HG02973 (cell line): ENCODE measurements around the gene AZIN2.

Source experiments
- ATAC-seq: cut with Tn5 transposase; IDR thresholded peaks from one replicate; pipeline ENCODE4 v1.9.1; 2021; ENCODE audit warnings: moderate library complexity; ENCODE audit not compliant: unreplicated experiment

AZIN2 gene

DNA sequence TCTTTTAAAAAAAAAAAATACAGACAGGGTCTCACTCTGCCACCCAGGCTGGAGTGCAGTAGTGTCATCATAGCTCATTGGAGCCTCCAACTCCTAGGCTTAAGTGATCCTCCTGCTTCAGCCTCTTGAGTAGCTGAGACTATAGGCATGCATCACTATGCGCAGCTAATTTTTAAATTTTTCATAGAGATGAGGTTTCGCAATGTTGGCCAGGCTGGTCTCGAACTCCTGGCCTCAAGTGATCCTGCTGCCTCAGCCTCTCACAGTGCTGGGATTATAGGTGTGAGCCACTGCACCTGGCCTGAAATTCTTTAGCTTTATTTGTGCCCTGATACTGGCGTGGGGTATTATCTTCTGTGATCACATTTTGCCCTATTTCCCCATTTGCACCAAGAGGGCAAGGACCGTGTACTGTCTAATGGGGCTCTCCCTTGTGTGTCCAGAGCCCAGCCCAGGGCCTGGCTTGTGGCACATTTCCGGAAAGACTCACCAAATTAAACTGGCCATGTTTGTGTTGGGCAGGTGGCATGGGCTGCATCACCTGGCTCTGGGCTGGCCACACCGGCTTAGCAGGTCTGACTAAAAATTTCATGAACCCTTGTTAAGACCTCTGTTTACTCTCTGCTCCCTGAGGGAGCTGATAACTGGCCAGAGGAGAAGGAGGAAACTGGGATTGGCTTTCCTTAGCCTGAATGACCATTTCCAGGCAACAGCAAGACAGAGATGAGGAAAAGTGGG, 68.7 kb downstream of the AZIN2 start:
- no peak for ATAC-seq

DNA sequence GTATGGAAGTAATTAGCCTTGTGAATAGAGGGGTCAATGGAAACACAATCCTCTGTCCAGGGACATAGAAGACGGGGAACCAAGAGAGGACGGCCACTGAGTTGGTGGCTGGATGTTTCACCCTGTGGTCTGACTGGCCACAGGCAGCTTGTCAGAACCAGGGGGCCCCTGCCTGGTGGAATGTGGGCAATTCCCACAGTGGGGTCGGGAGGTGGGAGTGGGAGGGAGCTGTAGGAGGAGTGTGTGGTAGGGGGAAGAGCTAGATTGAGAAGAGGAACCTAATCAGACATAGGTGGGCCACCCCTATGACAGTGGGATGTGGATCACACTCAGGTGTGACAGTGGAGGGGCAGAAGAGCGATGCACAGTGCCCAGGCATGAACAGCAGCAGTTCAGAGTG, 69.6 kb downstream of the AZIN2 start:
- no peak for ATAC-seq

DNA sequence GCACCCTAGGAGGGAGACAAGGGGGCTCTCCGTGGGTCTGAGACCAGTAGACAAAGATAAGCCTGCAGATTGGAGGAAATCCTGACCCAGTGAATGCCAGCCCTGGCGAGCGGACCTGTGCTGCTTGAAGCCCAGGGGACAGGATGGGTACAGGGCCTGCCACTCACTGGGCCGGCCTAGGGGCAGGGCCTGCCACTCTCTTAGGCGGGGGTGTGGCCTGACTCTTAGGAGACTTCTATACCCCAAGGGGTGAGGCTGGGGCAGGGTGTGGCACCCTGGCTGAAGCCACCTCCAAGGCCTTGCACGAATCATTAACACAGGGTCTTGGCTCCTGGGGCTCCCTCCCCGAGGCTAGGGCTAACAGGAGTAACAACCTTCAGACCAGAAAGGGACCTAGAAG, 70.2 kb downstream of the AZIN2 start:
- ATAC-seq = no peak

DNA sequence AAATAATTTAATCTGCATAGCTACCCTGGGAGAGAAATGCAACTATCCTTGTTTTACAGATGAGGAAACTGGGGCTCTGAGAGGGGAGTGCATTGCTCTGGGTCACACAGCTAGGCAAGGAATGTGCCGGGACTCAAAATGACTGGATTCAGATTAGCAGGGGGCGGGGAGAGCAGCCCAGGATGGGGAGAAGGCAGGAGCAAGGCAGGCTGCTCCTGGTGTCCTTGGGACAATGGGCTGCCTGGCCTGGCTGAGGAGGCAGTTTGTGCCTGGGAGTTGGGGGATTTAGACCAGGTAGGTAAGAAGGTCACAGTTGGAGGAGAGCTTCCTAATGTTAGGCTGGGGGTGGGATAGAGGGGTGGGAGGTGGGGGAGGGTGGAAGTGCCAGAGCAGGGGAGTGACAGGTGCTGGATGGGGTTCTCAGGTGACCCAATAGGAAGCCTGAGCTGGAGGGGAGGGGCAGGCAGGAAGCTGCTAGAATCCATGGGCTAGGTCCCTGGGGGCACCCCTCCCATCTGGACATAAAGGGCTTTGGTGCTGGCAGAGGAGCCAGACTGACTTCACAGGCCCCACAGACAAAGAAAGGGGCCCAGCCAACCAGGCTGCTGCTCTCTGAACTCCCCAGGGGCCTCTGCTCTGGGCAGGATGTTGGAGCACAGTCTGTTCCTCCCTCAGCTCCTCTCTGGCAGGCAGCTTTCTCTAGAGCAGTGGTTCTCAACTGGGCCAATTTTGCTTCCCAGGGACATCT, 71.9 kb downstream of the AZIN2 start:
- no peak for ATAC-seq

DNA sequence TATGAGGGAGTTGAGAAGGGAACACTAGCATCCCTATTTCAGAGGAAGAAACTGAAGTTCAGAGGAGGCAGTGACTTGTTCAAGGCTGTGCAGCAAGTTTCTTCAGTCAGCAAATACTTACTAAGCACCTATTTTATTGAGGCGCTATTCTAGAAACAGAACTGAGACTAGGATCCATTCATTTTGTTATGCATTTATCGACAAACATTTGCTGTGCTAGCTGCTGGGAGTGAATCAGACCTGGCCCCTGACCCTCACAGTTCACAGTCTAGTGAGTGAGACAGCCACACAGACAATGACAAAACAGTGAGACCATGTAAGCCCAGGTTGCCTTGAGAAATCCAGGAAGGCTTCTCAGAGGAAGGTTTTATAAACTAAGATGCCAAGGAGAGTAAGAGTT, 72.7 kb downstream of the AZIN2 start:
- ATAC-seq = no peak

DNA sequence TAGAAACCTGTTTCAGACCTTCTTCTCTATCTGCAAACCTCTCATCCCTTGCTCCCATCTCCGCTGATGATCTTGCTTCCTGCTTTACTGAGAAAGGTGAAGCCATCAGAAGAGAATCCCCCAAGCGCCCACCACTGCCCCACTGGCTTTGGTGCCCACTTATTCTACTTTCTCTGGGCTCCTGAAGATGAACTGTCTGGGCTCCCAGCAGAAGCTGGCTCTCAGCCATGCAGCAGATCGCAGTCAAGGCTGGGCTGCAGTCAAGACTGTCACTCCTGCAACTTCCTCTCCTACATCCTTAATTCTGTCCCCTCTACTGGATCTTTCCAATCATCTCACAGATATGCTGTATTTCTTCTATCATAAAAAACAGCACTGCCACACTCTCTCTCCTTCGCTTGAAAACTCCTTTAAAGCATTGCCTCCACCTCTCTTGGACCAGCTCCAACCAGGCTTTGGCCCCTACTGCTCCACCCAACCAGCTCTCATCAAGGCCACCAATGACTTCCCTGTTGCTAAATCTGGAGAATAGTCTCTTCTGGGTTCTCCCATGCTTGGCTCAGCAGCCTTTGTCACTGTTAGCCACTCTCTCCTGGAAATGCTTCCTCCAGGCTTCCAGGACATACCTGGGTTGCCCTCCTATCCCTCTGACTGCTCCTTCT, 75.1 kb downstream of the AZIN2 start:
- ATAC-seq = no peak

DNA sequence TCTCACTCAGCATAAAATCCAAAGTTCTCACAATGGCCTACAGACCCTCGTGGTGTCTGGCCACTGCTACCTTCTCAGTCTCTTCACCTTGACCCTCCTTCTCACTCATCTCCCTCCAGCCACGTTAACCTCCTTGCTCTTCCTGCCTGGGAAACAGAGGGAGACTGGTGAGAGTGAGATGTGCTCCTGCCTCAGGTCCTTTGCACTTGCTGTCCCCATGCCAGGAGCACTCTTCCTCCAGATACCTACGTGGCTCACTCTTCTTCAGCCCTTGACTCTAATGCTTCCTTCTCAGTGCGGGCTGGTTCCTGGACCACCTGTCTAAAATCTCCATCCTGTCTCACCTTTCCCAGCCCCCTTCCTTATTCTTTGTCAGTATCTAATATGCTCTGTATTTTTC, 76.2 kb downstream of the AZIN2 start:
- no peak for ATAC-seq

DNA sequence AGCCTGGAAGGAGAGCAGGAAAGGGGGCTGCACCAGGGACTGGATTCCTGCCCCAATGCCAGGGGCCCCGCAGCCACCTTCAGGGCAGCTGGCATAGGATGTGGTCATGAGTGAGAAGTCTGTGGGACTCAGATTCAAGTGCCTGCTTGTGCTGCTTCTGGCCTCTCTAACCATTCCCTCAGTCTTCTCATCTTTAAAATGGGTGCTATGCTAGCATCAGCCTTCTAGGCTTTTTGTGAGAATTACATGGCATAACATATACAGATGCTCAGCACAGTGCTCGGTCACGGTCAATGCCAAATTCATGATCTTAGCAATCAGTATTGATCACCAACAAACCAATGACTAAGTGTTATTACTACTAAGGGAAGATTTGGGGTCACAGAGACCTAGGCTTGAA, 77.4 kb downstream of the AZIN2 start:
- ATAC-seq = no peak

DNA sequence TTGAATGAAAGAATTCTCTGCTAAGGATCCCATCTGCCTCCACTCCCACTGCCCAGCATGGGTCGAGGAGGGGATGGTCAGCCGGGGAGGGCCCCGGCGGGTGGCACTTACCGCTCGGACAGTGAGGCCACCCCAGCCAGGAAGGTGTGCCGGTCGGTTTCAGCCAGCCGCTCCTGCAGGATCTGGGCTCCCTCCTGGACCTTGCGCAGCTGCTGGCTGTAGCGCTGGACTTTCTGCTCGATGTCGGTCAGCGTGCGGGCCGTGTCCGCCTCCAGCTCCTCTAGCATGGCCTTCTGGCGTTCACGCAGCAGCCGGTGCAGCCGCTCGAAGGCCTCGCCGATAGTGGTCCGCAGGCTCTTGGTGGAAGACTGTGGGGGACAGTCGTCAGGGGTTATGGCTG, 78.6 kb downstream of the AZIN2 start:
- no peak for ATAC-seq

DNA sequence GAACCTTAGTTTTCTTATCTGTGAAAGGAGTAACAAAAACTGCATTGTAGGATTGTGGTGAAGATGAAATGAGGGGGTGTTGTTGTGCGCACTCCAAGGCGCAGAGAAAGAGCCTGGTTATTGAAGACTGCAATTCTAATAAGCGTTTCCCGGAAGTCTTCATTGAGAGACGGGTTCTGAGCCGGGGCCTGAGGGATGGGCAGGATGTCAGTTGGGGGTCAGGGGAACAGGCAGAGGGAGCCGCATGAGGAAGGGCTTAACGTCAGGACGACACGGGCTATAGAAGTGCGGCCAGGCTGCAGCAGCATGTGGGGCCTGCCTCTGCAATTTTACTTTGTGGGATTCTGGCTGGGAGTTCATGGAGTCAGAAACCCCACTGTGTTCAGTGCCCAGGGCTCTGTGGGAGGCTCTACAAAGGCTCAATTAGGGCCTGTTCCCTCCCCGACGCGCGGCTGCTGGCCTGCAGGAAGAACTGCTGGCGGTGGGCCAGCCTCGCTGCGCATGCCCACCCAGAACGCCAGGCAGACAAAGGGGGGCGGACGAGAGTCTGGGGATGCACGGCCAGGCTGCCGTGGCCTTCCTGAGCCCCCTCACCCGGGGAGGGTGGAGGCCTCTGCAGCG, 80.2 kb downstream of the AZIN2 start:
- no peak for ATAC-seq

DNA sequence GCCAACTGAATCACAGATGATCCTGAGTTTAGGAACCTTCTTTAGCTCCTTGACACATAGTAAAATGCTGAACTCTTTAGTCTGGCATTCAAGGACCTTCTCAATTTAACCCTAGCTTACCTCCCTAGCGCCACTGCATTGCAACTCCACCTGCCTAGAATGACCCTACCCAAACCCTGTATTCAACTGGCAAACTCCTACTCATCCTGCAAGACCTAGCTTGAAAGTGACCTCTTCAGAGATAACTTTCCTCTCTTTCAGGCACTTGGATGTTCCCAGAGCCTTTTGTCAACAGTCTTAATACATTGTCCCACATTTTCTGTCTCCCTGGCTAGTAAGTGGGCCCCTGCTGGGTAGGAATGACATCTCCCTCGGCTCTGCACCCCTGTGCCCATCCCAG, 81.2 kb downstream of the AZIN2 start:
- ATAC-seq = no peak

DNA sequence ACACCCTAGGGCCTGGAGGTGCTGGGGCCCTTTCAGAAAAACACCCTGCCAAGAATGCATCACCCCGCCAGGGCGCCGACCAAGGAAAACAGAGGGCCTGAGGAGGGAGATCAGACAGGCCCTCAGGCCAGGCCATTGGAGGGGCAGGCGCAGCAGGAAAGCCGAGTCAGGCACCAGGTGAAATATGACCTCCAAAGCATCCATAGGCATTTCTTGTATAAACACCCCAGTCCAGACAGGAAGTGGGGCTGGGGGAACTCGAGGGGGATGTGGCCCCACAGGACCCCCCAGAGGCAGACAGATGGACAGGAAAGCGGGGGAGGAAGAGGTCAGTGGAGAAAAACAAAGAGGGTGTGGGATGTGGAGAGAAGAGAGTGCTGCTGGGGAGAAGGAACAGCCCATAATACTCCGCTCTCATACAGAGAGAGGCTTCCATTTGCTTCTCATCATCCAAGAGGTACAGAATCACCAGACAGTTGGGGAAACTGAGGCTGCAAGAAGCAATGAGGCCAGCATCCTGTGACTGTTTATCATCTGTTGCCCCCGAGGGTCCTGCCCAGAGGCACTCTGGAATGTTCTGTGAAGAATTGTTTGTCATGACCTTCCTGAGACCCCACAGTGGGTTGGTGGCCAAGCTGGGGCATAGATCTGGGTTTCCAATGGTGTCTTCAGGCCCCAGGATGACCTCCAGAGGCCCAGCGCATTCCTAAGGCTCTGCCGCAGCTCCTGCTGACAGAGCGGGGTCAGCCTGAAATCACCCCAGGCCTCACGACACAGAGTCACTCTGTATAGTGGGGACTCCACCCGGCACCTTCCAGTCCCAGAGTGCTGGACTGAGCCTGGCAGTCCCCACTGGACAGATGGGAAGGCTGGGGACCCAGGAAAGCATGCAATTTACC, 82.9 kb downstream of the AZIN2 start:
- ATAC-seq = no peak

DNA sequence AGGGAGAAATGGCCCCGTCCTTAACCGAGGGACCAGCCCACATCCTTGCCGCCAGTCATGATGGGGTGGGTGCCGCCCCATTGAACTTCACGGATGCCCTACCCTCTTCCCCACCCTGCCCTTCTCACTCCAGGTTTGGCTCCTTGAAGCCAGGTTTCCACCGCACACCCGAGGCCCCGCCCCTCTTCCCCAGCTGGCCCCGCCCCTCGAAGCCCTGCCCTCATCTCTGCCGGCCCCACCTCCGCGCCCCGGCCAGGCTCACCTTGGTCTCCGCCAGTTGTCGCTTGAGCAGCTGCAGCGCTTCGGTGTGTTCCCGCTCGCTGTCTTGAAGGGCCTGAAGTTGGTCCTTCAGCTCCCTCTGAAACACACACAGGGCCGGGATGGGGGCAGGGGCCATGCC, 84.3 kb downstream of the AZIN2 start:
- ATAC-seq = no peak

DNA sequence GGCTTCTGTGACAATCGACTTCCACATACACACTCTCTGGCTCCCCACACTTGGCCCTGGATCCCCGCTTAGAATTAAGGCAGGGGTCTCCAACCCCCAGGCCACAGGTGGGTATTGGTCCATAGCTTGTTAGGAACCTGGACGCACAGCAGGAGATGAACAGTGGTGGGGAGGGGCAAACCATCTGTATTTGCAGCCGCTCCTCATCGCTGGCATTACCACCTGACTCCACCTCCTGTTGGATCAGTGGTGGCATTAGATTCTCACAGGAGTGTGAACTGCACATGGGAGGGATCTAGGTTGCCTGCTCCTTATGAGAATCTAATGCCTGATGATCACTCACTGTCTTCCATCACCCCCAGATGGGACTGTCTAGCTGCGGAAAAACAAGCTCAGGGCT, 84.9 kb downstream of the AZIN2 start:
- ATAC-seq = no peak

DNA sequence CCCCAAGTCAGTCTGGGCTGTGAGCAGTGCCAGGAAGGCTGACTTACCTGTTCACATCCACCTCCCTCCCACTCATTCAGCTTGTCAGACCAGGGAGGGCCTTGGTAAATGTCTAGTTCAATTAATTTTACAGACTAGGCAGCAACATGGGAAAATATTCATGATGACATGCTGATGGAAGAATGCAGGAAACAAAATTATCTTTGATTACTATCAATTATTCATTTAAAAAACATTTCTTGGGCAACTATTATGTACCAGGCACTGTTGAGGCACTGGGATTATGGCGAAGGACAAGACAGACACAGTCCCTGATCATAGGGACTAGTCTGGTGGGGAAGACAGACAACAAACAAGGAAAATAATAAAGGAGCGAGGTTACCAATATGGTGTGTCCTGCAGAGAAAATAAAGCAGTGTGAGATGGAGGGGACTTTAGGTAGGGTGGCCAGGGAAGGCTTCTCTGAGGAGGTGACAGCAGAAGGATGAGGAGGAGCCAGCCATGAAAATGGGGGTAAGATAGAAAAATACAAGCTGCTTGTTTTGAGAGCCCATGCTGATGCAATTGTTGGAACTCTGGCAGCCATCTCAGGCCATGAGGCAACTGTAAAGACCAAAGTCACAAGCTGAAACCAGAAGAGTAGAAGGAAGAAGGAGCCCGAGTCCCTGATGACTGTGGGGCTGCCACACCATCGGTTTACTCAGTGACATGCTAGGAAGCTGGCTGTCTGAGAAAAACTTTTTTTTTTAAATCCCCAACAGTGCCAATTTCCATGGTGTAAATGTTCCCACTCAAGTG, 86.9 kb downstream of the AZIN2 start:
- ATAC-seq = no peak

DNA sequence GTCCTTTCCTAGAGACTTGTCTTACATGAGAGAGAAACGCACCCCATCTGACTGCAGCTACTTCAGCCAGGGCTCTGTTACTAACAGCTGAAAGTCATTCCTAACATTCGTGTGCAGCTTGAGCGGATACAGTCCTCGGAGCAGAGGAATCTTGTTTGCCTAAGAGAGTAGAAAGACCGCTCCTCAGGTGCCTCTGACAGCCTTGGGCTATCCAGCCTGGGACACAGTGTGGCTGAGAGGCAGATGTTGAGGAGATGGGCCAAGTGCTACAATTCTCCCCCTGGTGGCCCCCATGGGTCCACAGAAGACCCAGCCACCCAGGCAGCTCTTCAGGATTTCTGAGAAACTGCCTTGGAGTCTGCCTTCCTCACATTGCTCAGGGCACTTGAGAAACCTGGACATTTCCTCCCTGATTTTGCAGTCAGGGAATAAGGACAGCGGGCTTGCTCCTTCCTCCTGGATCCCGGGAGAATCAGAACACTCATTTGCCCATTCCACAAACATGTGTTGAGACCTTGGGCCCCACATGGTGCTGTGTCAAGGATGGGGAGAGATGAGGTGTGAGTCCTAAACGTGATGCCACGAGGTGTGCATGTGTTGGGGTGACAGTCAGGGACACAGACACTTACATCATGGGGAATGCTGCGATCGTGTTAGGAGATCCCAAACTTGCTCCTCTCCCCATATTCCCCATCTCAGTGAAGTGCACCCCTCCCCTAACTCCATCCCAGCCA, 87.8 kb downstream of the AZIN2 start:
- ATAC-seq = no peak

DNA sequence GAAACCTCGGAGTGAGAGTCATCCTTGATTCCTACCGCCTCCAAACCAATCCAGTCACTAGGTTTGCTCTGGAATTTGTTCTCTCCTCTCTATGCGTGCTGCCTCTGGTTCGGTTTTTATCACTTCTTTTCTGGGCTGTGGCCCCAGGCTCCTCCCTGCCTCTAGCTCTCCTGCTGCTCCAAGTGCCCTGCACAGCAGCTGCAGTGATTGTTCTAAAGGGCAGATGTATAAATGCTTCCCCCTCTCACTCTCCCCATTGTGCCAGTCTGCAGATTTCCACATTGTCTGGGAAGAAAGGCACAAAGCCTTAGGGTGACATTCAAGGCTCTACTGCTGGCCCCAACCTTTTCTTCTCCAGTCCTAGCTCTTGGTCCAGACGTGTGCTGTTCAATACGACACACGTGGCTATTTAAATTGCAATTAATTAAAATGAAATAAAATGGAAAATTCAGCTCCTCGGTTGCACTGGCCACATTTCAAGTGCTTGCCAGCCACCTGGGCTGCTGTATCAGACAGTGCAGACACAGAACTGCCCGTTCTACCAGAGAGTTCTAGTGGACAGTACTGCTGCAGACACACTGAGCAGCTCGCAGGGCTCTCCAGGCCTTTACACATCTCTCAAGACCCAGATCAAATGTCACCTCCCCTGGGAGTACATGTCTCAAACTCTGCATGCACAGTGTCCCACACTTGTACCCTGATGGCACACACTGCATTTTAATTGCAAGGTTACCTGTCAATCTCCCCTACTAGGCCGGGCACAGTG, 88.5 kb downstream of the AZIN2 start:
- ATAC-seq = no peak
